ENCODE results near the gene MAP7. TPM values are rescaled to one million over a fixed set of nuclear protein-coding genes. Genes with fewer than 3 reads are reported as not detected.

Gene MAP7
- total RNA-seq, 6 donors from 2014 or later, result 18.1 to 26.6 (median 24.2) TPM

DNA sequence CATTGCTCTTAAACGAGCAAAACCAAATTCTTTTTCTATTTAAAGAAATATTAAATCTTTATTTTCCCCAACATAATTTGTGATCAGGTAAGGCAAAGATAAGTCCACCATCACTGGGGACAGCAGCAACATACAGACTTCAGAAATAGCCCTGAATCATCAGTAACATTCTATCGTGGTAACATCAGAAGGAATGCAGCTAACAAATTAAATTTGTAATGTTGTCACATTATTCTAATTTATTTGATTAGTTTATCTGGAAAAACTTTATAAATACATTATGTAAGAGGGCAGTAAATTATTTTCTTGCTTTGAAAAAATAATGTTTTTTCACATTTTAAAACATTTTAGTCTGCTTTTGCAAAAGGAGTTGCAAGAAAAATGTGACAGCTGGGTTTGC is 206.9 kb downstream of the MAP7 start:
- DNase-seq (no peak), ATAC-seq (ENCODE audit: low FRiP score in 2 of 2) (no peak)
- no peaks in the 10 kb centered on the region for H3K27me3 ChIP-seq
- H3K4me3 ChIP-seq, result no peak overlapping the region
- 69 to 72% methylated on average over 2 of the region's 2 CpGs for WGBS, 2 donors
- TF ChIP-seq, protein P1, sequence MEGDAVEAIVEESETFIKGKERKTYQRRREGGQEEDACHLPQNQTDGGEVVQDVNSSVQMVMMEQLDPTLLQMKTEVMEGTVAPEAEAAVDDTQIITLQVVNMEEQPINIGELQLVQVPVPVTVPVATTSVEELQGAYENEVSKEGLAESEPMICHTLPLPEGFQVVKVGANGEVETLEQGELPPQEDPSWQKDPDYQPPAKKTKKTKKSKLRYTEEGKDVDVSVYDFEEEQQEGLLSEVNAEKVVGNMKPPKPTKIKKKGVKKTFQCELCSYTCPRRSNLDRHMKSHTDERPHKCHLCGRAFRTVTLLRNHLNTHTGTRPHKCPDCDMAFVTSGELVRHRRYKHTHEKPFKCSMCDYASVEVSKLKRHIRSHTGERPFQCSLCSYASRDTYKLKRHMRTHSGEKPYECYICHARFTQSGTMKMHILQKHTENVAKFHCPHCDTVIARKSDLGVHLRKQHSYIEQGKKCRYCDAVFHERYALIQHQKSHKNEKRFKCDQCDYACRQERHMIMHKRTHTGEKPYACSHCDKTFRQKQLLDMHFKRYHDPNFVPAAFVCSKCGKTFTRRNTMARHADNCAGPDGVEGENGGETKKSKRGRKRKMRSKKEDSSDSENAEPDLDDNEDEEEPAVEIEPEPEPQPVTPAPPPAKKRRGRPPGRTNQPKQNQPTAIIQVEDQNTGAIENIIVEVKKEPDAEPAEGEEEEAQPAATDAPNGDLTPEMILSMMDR (IDR thresholded peaks at IDR 0.05), result no peak
- no peak for TF ChIP-seq EP300 (IDR thresholded peaks at IDR 0.05)
- no peak for TF ChIP-seq POLR2A (IDR thresholded peaks at IDR 0.05)
- no peak for TF ChIP-seq POLR2AphosphoS5 (IDR thresholded peaks at IDR 0.05)
- H3K27ac ChIP-seq, result no peak overlapping the region
- H3K36me3 ChIP-seq, result peaks cover 0 to 5% (median 2%) of the 10 kb centered on the region in 4 donors
- no peaks in the 10 kb centered on the region for H3K9me3 ChIP-seq
- H3K4me1 ChIP-seq, result no peaks in the 10 kb centered on the region

DNA sequence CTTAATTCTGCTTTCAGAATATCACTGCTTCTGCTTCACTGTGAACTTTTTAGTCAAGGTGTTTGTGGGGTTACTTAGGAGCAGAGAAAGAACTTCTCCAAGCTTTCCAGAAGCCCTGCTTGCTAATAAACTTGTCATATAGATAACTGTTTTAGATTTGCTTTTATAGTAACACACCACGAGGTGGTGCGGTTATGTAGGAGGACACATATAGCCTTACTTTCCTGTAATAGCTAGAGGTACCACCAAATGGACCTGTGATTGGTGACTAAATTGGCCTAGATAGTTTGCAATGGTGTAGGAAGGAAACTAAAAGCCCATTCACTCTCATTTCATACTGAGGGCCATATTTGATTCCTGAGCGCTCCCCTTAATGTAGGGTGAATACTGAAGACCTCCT is 208.3 kb downstream of the MAP7 start:
- 92 to 97% methylated on average over 3 of the region's 3 CpGs for WGBS, 2 donors
- Histone ChIP-seq H3K27me3 (no peaks in the 10 kb centered on the region), H3K4me3 (no peak overlapping the region), H3K27ac (no peak overlapping the region), H3K9me3 (no peaks in the 10 kb centered on the region), H3K36me3 (peaks cover 0 to 5% (median 2%) of the 10 kb centered on the region in 4 donors), H3K4me1 (peaks cover 0 to 3% (median 0%) of the 10 kb centered on the region in 4 donors)
- DNase-seq (no peak), ATAC-seq (ENCODE audit: low FRiP score in 2 of 2) (no peak)
- no peak for TF ChIP-seq POLR2AphosphoS5 (IDR thresholded peaks at IDR 0.05)
- TF ChIP-seq, protein P1 (IDR thresholded peaks at IDR 0.05), result no peak
- no peak for TF ChIP-seq POLR2A (IDR thresholded peaks at IDR 0.05)
- no peak for TF ChIP-seq EP300 (IDR thresholded peaks at IDR 0.05)

GRCh38 chr6:136341367-136341766 is 208.9 kb downstream of the MAP7 start:
- H3K9me3 ChIP-seq, result no peaks in the 10 kb centered on the region
- WGBS, 2 donors, result 93 to 98% methylated on average over 3 of the region's 3 CpGs

GRCh38 chr6:136338486-136338885 is 211.7 kb downstream of the MAP7 start:
- no peaks in the 10 kb centered on the region for H3K9me3 ChIP-seq
- no peak overlapping the region for H3K4me3 ChIP-seq
- H3K36me3 ChIP-seq, result no peaks in the 10 kb centered on the region
- H3K27me3 ChIP-seq, result no peaks in the 10 kb centered on the region
- ATAC-seq (ENCODE audit: low FRiP score in 2 of 2), result no peak
- H3K27ac ChIP-seq, result no peak overlapping the region
- DNase-seq, result no peak
- peaks cover 0 to 3% (median 0%) of the 10 kb centered on the region in 4 donors for H3K4me1 ChIP-seq
- 73 to 75% methylated on average over 4 of the region's 4 CpGs for WGBS, 2 donors
- TF ChIP-seq EP300 (IDR thresholded peaks at IDR 0.05) (no peak), POLR2A (IDR thresholded peaks at IDR 0.05) (no peak), POLR2AphosphoS5 (IDR thresholded peaks at IDR 0.05) (no peak)
- TF ChIP-seq, protein P1 (IDR thresholded peaks at IDR 0.05), result no peak

More at GRCh38 chr6:136341367-136341766, 208.9 kb downstream of the MAP7 start:
- Histone ChIP-seq H3K4me3 (no peak overlapping the region), H3K27ac (no peak overlapping the region), H3K27me3 (no peaks in the 10 kb centered on the region), H3K4me1 (peaks cover 0 to 3% (median 0%) of the 10 kb centered on the region in 4 donors), H3K36me3 (peaks cover 0 to 5% (median 2%) of the 10 kb centered on the region in 4 donors)
- ATAC-seq (ENCODE audit: low FRiP score in 2 of 2) (no peak), DNase-seq (no peak)
- TF ChIP-seq POLR2A (IDR thresholded peaks at IDR 0.05) (no peak), EP300 (IDR thresholded peaks at IDR 0.05) (no peak), POLR2AphosphoS5 (IDR thresholded peaks at IDR 0.05) (no peak)
- TF ChIP-seq, protein P1 (IDR thresholded peaks at IDR 0.05), result no peak

DNA sequence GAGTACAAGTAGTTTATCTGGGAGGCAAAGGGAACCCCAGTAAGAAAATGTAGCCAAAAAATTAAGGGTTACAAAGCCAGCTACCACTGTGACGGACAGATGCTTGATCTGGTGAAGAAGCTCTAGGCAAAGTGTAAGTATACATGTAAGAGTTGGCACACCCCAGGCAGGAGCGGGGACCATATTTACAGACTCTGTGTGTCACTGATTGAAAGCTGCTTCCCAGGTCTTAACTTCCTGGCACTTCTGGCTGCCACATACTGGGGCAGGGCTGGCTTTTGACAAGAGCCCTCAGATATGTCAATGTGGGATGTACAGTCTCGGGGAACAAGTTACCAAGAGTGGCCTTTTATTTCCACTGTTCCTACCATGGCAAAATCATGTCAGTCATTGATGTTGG is 212.6 kb downstream of the MAP7 start:
- WGBS, 2 donors, result 55 to 81% methylated on average over 3 of the region's 3 CpGs

More for the DNA sequence above, 212.6 kb downstream of the MAP7 start:
- Histone ChIP-seq H3K27me3 (no peaks in the 10 kb centered on the region), H3K27ac (no peak overlapping the region), H3K9me3 (no peaks in the 10 kb centered on the region), H3K4me1 (peaks cover 0 to 3% (median 0%) of the 10 kb centered on the region in 4 donors), H3K36me3 (no peaks in the 10 kb centered on the region), H3K4me3 (no peak overlapping the region)
- no peak for TF ChIP-seq EP300 (IDR thresholded peaks at IDR 0.05)
- no peak for TF ChIP-seq POLR2AphosphoS5 (IDR thresholded peaks at IDR 0.05)
- TF ChIP-seq, protein P1 (IDR thresholded peaks at IDR 0.05), result no peak
- TF ChIP-seq POLR2A (IDR thresholded peaks at IDR 0.05), result no peak
- ATAC-seq (ENCODE audit: low FRiP score in 2 of 2) (no peak), DNase-seq (no peak)
